PC-9 (cell line): ENCODE data around the gene KAT6B. TPM values are rescaled to one million over a fixed set of nuclear protein-coding genes. Genes with fewer than 3 reads are reported as not detected.

Source experiments
- BruUV-seq: library from RNA; stranded (reverse); fragments of 400-500 nt; replicated peaks from 2 replicates; lab custom pipeline; 2021; lab: Mats Ljungman, UMichigan
- CTCF ChIA-PET: fragments of 300-600 bp; sonication (Branson Sonifier 250); formaldehyde crosslinking; loops from one replicate; lab custom pipeline; 2022; ENCODE audit warnings: antibody characterized with exemption; lab: Charles Lee
- POLR2A ChIA-PET: fragments of 300-600 bp; sonication (Branson Sonifier 250); formaldehyde crosslinking; loops from one replicate; lab custom pipeline; 2022; ENCODE audit warnings: antibody characterized with exemption; ENCODE audit not compliant: unreplicated experiment; lab: Charles Lee
- DNase-seq, 2 experiments: peaks; one replicate each; pipeline versions ENCODE4 v3.0.0 to v3.0.0-alpha.2; 2015 to 2022; ENCODE audit warnings: mixed read lengths in 1 of 2
- H2AFZ ChIP-seq: fragments of 200-600 bp; sonication (generic); 2 replicates; pipeline ENCODE4 v1.8.1; 2017; ENCODE audit warnings: antibody characterized with exemption
- H3F3A ChIP-seq: fragments of 200-600 bp; sonication (generic); 2 replicates; pipeline ENCODE4 v1.8.1; 2017; ENCODE audit warnings: antibody characterized with exemption, mild to moderate bottlenecking, low read depth; ENCODE audit not compliant: insufficient read depth
- H3K27ac ChIP-seq: fragments of 200-600 bp; sonication (generic); 2 replicates; pipeline ENCODE4 v1.6.1; 2016; ENCODE audit warnings: mixed run types
- H3K27me3 ChIP-seq: fragments of 200-600 bp; sonication (generic); 2 replicates; pipeline ENCODE4 v1.6.1; 2016; ENCODE audit warnings: low read depth, mixed run types; ENCODE audit not compliant: insufficient read depth
- H3K36me3 ChIP-seq: fragments of 200-600 bp; sonication (generic); 2 replicates; pipeline ENCODE4 v1.6.1; 2016; ENCODE audit warnings: low read depth, mixed run types
- H3K4me1 ChIP-seq: fragments of 200-600 bp; sonication (generic); replicated peaks from 2 replicates; pipeline ENCODE4 v1.6.1; 2016; ENCODE audit warnings: mixed run types; ENCODE audit not compliant: insufficient read depth
- H3K4me2 ChIP-seq: fragments of 200-600 bp; sonication (generic); 2 replicates; pipeline ENCODE4 v1.6.1; 2017; ENCODE audit warnings: mixed run types
- H3K4me3 ChIP-seq: fragments of 200-600 bp; sonication (generic); 2 replicates; pipeline ENCODE4 v1.6.1; 2016; ENCODE audit warnings: mixed run types
- H3K79me2 ChIP-seq: fragments of 200-600 bp; sonication (generic); 2 replicates; pipeline ENCODE4 v1.6.1; 2017; ENCODE audit warnings: low read depth, mixed run types
- H3K9me2 ChIP-seq: fragments of 200-600 bp; sonication (generic); 2 replicates; pipeline ENCODE4 v1.8.1; 2017; ENCODE audit warnings: mild to moderate bottlenecking; ENCODE audit not compliant: insufficient read depth
- H3K9me3 ChIP-seq: fragments of 200-600 bp; sonication (generic); 2 replicates; pipeline ENCODE4 v1.8.1; 2016; ENCODE audit warnings: low read depth; ENCODE audit not compliant: insufficient read depth
- H4K20me1 ChIP-seq: fragments of 200-600 bp; sonication (generic); 2 replicates; pipeline ENCODE4 v1.8.1; 2017; ENCODE audit not compliant: insufficient read depth
- CTCF ChIP-seq: fragments of 200-600 bp; sonication (generic); conservative IDR thresholded peaks from 2 replicates; pipeline ENCODE4 v1.6.1; 2017; ENCODE audit warnings: mixed run types, antibody characterized with exemption, mild to moderate bottlenecking, moderate library complexity
- EZH2 ChIP-seq: fragments of 200-600 bp; sonication (generic); IDR thresholded peaks from 2 replicates; pipeline ENCODE4 v1.8.0; 2017; ENCODE audit warnings: antibody characterized with exemption, low read depth
- intact Hi-C: fragments of 100-400 bp; cut with micrococcal nuclease; formaldehyde crosslinking; loops from one replicate; pipeline ENCODE4 v1.10.0; 2022; ENCODE audit not compliant: unreplicated experiment
- total RNA-seq: library from RNA; stranded (reverse); gene quantifications from 2 replicates; pipeline ENCODE4 v1.2.3, GENCODE V29; 2021

Gene KAT6B
- total RNA-seq, 1 experiment from 2014 or later: 30.9 TPM

DNA sequence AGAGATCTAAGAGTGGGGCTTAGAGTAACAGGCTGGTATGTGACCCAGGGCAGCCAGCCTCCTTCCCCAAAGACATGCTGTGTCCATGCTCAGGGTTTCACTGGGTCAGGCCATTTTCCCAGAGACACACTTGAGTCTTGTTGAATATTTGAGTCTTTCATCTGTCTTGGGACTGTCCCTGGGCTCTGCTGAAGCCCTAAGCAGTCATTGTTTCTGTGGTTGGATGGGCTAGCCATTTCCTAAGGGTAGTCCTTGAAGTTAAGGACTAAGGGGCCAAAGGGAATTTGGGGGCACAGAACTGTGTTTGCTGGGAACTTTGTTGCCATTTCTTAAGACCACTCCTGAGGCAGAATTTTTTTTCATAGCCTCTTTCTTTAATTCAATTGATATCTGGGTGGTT, 186.6 kb downstream of the KAT6B start:
- H3F3A ChIP-seq: no peaks in the 10 kb centered on the region
- CTCF ChIA-PET: no interaction called here
- no peaks in the 10 kb centered on the region for H3K27me3 ChIP-seq
- H3K79me2 ChIP-seq: no peaks in the 10 kb centered on the region
- H4K20me1 ChIP-seq: no peaks in the 10 kb centered on the region; the same call in 1 of the 2 replicates
- no TSS peak for BruUV-seq
- no peaks in the 10 kb centered on the region for H3K4me1 ChIP-seq
- no peak overlapping the region for H3K27ac ChIP-seq
- intact Hi-C loops: no loop called here
- no peak for DNase-seq
- TF ChIP-seq CTCF (no peak), EZH2 (no peak)
- no peaks in the 10 kb centered on the region; the same call in 1 of the 2 replicates for H3K9me2 ChIP-seq
- H3K9me3 ChIP-seq: no peaks in the 10 kb centered on the region
- H2AFZ ChIP-seq: no peak overlapping the region
- no peak overlapping the region for H3K4me2 ChIP-seq
- H3K4me3 ChIP-seq: no peak overlapping the region
- no peaks in the 10 kb centered on the region for H3K36me3 ChIP-seq
- POLR2A ChIA-PET: no interaction called here

- Histone ChIP-seq H3K27ac (no peak overlapping the region), H2AFZ (no peak overlapping the region), H4K20me1 (no peaks in the 10 kb centered on the region; the same call in 1 of the 2 replicates), H3F3A (no peaks in the 10 kb centered on the region), H3K4me2 (no peak overlapping the region), H3K9me2 (no peaks in the 10 kb centered on the region; the same call in 1 of the 2 replicates), H3K9me3 (no peaks in the 10 kb centered on the region), H3K36me3 (no peaks in the 10 kb centered on the region), H3K4me1 (no peaks in the 10 kb centered on the region), H3K79me2 (no peaks in the 10 kb centered on the region), H3K4me3 (no peak overlapping the region), H3K27me3 (no peaks in the 10 kb centered on the region)
- CTCF ChIA-PET: no interaction called here
- POLR2A ChIA-PET: no interaction called here
- intact Hi-C loops: no loop called here
- no peak for TF ChIP-seq CTCF
- DNase-seq: no peak
- BruUV-seq: no TSS peak
Measured at GRCh38 chr10:75013522-75013921, 187.1 kb downstream of the KAT6B start.

DNA sequence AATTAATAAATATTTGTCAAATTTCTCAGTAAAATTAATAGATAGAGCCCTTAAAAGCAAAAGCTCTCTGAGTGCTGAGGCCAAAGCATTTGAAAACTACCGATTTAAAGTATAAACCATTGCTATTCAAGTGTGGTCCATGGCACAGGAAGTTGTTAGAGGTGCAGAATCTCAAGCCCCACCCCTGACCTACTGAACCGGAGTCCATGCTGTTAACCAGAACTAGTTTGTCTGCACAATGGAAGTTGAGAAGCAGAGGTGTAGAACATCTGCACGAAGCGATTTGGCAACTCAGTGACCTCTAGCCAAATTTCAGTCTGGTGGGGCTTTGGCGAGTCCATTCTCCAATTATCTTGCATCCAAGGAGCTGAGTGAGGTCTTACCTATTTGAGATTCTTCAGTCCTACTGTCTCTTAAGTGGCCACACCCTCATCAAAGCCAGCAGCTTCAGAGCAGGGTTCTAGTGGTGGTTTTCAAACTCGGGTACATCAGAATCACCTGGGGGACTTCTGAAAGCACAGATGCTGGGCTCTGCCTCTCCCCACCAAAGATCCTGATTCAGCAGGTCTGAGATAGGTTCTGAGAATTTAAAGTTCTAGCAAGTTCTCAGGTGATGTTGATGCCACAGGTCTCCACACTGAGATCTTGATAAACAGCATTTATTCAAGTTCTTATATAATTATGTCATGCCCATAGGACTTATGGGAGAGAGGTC, 188.3 kb downstream of the KAT6B start:
- no peaks in the 10 kb centered on the region for H3K79me2 ChIP-seq
- no peak overlapping the region for H3K27ac ChIP-seq
- ChIA-PET CTCF (no interaction called here), POLR2A (no interaction called here)
- H3K9me2 ChIP-seq: no peaks in the 10 kb centered on the region; the same call in 1 of the 2 replicates
- no peaks in the 10 kb centered on the region; the same call in 1 of the 2 replicates for H4K20me1 ChIP-seq
- H3K4me3 ChIP-seq: no peak overlapping the region
- no peak overlapping the region for H3K4me2 ChIP-seq
- intact Hi-C loops: loop anchor here (5.0 kb wide), 1 partner anchor 187 kb away; the partner anchor contains the start of gene KAT6B
- no peak for TF ChIP-seq CTCF
- no peak for TF ChIP-seq EZH2
- H3F3A ChIP-seq: 0 out of 2 replicates have a peak, but pooled peaks cover 3% of the 10 kb centered on the region
- H2AFZ ChIP-seq: no peak overlapping the region
- BruUV-seq: no TSS peak
- H3K9me3 ChIP-seq: no peaks in the 10 kb centered on the region
- no peak for DNase-seq
- no peaks in the 10 kb centered on the region for H3K27me3 ChIP-seq
- no peaks in the 10 kb centered on the region for H3K4me1 ChIP-seq
- H3K36me3 ChIP-seq: no peaks in the 10 kb centered on the region
